Dendritic cell treated with granulocyte-macrophage colony-stimulating factor and Interleukin-4, amounts not matched to agents 40 ng/mL and 50 ng/mL, for 4 days (primary cell): Measurements from ENCODE around the gene CCDC183.
"Not testable (repeated sequence)": the region's sequence is repeated elsewhere in the genome, so short reads cannot be mapped to it uniquely, and the experiment has no call there.

ENCODE experiments used
- H3K27ac Mint-ChIP-seq: one replicate; pipeline ENCODE4 v1.8.0; 2022; ENCODE audit warnings: mild to moderate bottlenecking, mixed read lengths
- H3K27me3 Mint-ChIP-seq: one replicate; pipeline ENCODE4 v1.8.0; 2022; ENCODE audit warnings: mild to moderate bottlenecking, mixed read lengths
- H3K36me3 Mint-ChIP-seq: one replicate; pipeline ENCODE4 v1.8.0; 2022; ENCODE audit warnings: low read depth, mixed read lengths
- H3K4me1 Mint-ChIP-seq: one replicate; pipeline ENCODE4 v1.8.0; 2022; ENCODE audit warnings: low read depth, mixed read lengths
- H3K4me3 Mint-ChIP-seq: one replicate; pipeline ENCODE4 v1.8.0; 2022; ENCODE audit warnings: mild to moderate bottlenecking, moderate library complexity, mixed read lengths
- H3K9me3 Mint-ChIP-seq: one replicate; pipeline ENCODE4 v1.8.0; 2022; ENCODE audit warnings: mixed read lengths
- intact Hi-C: fragments of 100-400 bp; cut with micrococcal nuclease; formaldehyde crosslinking; loops from one replicate; pipeline ENCODE4 v1.15.0; 2022

The CCDC183 gene

DNA sequence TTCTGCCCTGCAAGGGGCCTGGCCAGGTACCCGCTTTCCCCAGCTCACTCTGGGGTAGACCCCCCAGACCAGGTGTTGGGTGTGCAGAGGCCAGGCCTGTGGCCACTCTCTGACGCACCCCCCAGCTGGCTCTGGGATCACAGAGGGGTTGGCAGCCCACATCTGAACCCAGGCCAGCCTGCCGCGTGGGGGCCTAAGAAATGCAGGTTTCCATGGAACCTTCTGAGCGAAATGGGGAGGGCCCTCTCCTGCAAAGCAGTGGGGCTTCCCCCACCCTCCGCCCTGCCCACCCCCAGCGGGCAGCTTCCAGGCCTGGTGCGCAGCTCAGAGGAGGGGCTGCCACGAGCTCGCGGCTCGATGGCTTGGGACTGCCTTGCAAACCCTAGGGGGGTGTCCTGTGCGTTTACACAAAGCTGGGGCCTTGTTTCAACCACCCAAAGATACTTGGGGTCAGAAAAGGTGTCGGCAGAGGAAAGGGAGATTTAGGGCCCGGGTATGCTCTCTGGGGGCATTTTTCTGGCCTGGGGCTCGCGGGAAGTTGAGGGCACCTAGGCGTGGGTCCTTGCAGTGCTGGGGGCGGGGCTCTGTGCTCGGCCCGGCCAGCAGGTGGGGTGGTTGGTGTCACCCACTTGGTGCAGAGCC, 47.1 kb downstream of the CCDC183 start:
- Mint-ChIP-seq H3K27me3 (peaks cover 39% of the 10 kb centered on the region), H3K4me3 (peak overlapping the region; percentile 52), H3K4me1 (peaks cover 54% of the 10 kb centered on the region), H3K36me3 (peaks cover 46% of the 10 kb centered on the region)
- H3K27ac Mint-ChIP-seq, H3K9me3 Mint-ChIP-seq, intact Hi-C loops: not testable (repeated sequence)

DNA sequence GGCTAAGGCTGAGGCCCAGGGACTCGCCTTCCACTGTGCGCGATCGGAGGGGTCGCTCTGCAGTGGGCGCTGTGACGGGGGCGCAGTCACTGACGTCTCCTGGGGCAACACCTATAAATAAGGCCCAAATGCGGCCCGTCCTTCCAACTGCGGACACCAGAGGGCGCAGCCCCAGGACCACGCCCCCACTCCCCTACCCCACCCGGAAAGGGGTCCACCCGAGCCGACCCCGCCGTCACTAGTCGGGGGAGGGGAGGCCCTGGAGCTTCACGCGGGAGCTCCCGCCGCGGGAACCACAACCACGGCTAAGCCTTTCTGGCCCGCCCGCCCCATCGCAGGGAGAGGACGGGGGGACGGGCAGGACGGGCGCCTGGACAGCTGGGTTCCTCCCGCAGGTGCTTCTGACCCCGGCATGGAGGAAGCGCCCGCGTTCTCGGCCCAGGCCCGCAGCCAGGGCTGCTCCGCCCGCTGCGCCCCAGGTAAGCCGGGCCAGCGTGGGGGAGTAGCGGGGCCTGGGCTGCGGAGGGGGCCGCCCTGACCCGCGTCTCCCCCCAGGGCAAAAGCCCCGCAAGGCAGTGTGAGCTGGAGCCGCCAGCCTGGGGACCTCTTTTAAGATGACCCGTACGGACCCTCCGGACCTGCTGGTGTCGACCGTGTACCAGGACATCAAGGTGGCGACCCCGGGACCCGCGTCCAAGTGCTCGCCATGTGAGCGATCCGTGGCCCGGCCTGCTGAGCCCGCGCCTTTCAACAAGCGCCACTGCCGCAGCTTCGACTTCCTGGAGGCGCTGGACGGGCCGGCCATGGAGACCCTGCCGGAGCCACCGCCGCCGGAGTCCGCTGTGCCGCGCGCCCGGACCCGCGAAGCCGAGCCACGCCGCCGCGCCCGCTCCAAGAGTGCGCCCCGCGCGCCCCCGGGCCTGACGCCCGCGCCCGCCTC, 47.9 kb downstream of the CCDC183 start:
- Mint-ChIP-seq H3K36me3 (peaks cover 46% of the 10 kb centered on the region), H3K27me3 (peaks cover 39% of the 10 kb centered on the region), H3K4me1 (peaks cover 54% of the 10 kb centered on the region), H3K4me3 (peak overlapping the region; percentile 52)
- H3K9me3 Mint-ChIP-seq, H3K27ac Mint-ChIP-seq, intact Hi-C loops: not testable (repeated sequence)

DNA sequence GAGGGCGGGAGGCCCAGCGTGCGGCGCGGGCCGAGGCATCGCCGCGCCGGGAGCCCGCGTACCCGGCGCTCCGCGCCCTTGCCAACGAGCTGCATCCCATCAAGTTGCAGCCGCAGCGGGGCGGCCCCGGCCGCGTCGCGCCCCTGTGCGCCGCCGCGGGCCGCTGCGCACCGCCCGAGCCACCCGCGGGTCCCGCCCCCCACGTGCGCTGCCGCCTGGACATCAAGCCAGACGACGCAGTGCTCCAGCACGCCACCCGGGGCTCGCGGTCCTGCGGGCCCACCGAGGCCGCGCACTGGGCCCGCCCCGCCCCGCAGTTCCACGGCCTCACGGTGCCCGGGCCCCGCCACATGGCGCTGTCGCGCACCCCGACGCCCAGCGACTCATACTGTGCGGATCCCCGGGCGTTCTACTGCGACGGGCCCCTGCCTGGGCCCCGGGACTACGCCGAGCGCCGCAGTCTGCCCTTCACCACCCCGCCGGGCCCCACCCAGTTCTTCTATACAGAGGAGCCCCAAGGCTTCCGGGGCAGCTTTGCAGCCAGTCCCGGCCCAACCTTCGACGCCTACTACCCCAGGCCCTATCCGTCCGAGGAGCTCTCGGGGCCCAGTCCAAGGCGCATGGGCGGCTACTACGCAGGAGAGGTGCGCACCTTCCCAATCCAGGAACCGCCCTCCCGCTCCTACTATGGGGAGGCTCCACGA, 48.8 kb downstream of the CCDC183 start:
- no peak overlapping the region for H3K27ac Mint-ChIP-seq
- intact Hi-C loops: loop anchor here (5.0 kb wide), 1 partner anchor 53 kb away; the partner anchor contains the start of gene TMEM141
- H3K4me3 Mint-ChIP-seq: no peak overlapping the region
- H3K27me3 Mint-ChIP-seq: peaks cover 39% of the 10 kb centered on the region
- H3K9me3 Mint-ChIP-seq: no peaks in the 10 kb centered on the region
- peaks cover 46% of the 10 kb centered on the region for H3K36me3 Mint-ChIP-seq
- peaks cover 56% of the 10 kb centered on the region for H3K4me1 Mint-ChIP-seq

DNA sequence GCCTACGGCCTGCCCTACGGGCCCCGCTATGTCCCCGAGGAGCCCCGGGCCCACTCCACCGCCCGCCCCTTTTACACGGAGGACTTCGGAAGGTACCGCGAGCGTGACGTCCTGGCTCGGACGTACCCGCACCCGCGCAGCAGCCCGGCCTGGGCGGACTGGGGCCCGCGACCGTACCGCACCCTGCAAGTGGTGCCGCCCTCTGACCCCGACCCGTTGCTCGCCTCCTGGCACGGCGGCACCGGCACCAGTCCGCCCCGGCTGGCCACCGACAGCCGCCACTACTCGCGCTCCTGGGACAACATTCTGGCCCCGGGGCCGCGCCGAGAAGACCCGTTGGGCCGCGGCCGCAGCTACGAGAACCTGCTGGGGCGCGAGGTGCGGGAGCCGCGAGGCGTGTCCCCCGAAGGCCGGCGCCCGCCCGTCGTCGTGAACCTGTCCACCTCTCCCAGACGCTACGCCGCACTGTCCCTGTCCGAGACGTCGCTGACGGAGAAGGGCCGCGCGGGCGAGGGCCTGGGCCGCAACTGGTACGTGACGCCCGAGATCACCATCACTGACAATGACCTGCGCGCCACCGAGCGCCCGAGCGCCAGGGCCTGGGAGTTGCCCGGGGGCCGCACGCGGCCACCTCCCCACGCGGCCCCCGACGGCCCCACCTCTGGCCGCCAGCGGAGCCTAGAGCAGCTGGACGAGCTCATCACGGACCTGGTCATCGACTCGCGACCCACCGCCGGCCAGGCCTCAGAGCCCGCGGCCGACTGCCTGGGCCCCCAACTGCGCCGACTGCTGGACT, 49.5 kb downstream of the CCDC183 start:
- peak overlapping the region; percentile 60 for H3K27ac Mint-ChIP-seq
- H3K9me3 Mint-ChIP-seq: no peaks in the 10 kb centered on the region
- intact Hi-C loops: loop anchor here (5.0 kb wide), 1 partner anchor 53 kb away; the partner anchor contains the start of gene TMEM141
- no peak overlapping the region for H3K4me3 Mint-ChIP-seq
- H3K36me3 Mint-ChIP-seq: peaks cover 46% of the 10 kb centered on the region
- H3K4me1 Mint-ChIP-seq: peaks cover 54% of the 10 kb centered on the region
- H3K27me3 Mint-ChIP-seq: peaks cover 39% of the 10 kb centered on the region

DNA sequence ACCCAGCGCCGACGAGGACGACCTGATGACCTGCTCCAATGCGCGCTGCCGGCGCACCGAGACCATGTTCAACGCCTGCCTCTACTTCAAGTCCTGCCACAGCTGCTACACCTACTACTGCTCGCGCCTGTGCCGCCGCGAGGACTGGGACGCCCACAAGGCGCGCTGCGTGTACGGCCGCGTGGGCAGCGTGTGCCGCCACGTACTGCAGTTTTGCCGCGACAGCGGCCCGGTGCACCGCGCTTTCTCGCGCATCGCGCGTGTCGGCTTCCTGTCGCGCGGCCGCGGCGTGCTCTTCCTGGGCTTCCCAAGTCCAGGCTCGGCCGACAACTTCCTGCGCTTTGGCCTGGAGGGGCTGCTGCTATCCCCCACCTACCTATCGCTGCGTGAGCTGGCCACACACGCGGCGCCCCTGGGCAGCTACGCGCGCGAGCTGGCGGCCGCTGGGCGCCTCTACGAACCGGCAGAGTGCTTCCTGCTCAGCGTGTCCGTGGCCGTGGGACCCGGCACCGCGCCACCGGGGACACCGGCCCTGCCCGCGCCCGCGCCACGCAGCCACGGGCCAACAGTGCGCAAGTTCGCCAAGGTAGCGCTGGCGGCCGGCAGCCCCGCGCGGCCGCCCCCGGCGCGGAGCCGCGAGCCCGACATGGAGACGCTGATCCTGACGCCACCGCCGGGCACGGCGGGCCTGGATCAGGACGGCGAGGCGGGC, 50.4 kb downstream of the CCDC183 start:
- H3K4me1 Mint-ChIP-seq: peaks cover 55% of the 10 kb centered on the region
- intact Hi-C loops: loop anchor here (1.0 to 5.0 kb wide), 3 partner anchors 20 to 98 kb away; partner anchors contain the start of genes EDF1, FBXW5 and TMEM141
- peaks cover 48% of the 10 kb centered on the region for H3K36me3 Mint-ChIP-seq
- no peaks in the 10 kb centered on the region for H3K9me3 Mint-ChIP-seq
- peaks cover 39% of the 10 kb centered on the region for H3K27me3 Mint-ChIP-seq
- H3K27ac Mint-ChIP-seq: peak overlapping the region; percentile 94
- H3K4me3 Mint-ChIP-seq: peak overlapping the region; percentile 97

DNA sequence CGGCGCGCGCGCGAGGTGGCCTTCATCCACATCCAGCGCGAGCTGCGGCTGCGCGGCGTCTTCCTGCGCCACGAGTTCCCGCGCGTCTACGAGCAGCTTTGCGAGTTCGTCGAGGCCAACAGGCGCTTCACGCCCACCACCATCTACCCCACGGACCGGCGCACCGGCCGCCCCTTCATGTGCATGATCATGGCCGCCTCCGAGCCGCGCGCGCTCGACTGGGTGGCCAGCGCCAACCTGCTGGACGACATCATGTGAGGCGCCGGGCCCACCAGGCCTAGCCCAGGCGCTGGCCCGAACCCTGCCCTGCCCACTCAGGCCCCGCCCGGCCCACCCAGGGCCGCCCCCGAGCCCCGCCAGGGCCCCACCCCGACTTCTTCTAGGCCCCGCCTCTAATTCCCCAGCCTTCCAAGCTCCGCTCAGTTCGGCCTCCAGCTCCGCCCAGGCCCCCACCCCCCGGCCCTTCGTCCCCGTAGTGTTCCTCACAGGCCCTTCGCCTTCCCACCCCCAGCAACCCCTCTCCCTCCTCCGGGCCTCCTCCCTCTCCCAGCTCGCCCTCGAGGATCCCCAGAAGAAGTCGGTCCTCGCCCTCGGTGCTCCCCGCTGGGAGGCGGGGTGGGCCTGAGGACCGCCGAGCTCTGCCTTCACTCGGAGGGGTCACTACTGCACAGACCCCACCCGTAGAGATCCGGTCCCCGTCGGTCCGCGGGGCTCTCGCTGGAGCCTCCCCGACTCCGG, 51.1 kb downstream of the CCDC183 start:
- peak overlapping the region; percentile 94 for H3K27ac Mint-ChIP-seq
- peaks cover 55% of the 10 kb centered on the region for H3K36me3 Mint-ChIP-seq
- peaks cover 48% of the 10 kb centered on the region for H3K4me1 Mint-ChIP-seq
- no peaks in the 10 kb centered on the region for H3K9me3 Mint-ChIP-seq
- intact Hi-C loops: loop anchor here (1.0 to 5.0 kb wide), 3 partner anchors 19 to 97 kb away; partner anchors contain the start of genes EDF1, FBXW5 and TMEM141
- H3K27me3 Mint-ChIP-seq: peaks cover 36% of the 10 kb centered on the region
- H3K4me3 Mint-ChIP-seq: peak overlapping the region; percentile 97

GRCh38 chr9:136847826-136848392, 51.8 kb downstream of the CCDC183 start:
- intact Hi-C loops: loop anchor here (1.0 to 5.0 kb wide), 4 partner anchors 18 to 96 kb away; partner anchors contain the start of genes EDF1, FBXW5, RABL6 and TMEM141
- peak overlapping the region; percentile 97 for H3K4me3 Mint-ChIP-seq
- peaks cover 34% of the 10 kb centered on the region for H3K27me3 Mint-ChIP-seq
- no peaks in the 10 kb centered on the region for H3K9me3 Mint-ChIP-seq
- peaks cover 44% of the 10 kb centered on the region for H3K4me1 Mint-ChIP-seq
- H3K27ac Mint-ChIP-seq: peak overlapping the region; percentile 94
- H3K36me3 Mint-ChIP-seq: peaks cover 56% of the 10 kb centered on the region

DNA sequence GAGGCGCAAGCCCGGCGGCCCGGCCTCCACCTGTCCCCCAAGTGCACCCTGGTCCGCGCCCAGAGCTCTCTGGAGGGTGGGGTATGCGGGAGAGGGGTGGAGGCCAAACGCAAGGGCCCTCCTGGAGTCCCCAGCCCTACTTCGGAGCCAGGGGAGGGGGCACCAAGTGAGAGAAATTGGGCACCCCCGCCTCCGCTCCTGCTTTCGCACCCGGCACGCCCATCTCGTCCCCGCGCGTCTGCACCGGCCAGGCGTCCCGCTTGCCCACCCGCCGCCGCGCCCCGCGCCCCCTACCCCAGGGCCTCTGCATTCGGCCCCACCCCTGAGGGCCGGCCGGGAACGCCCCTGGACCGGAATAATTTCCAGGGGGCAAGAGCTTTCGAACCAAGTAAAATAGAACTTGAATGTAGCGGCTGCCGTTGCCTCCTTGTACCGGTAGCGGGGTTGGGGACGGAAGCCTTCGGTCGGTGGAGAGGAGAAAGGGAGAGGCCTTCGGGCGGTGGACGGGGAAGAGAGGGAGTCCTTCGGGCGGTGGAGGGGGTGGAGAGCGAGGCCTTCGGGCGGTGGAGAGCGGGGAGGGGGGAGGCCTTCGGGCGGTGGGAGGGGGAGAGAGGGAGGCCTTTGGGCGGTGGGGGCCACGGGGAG, 52.4 kb downstream of the CCDC183 start:
- Mint-ChIP-seq H3K4me3 (peak overlapping the region; percentile 97), H3K4me1 (peaks cover 43% of the 10 kb centered on the region), H3K27me3 (peaks cover 28% of the 10 kb centered on the region), H3K9me3 (no peaks in the 10 kb centered on the region), H3K36me3 (peaks cover 56% of the 10 kb centered on the region), H3K27ac (peak overlapping the region; percentile 94)
- intact Hi-C loops: loop anchor here (1.0 to 5.0 kb wide), 3 partner anchors 38 to 56 kb away; partner anchors contain the start of genes RABL6, TMEM141 and TRAF2

GRCh38 chr9:136849038-136849959, 53.2 kb downstream of the CCDC183 start, which contains the start of gene PHPT1:
Gene PHPT1, plus strand, starts transcription at chr9:136849409. Its CDS starts 22 bp downstream, at chr9:136849431.
- Mint-ChIP-seq H3K9me3 (no peaks in the 10 kb centered on the region), H3K36me3 (peaks cover 56% of the 10 kb centered on the region), H3K27ac (peak within 1 kb of the TSS; percentile 94), H3K27me3 (peaks cover 22% of the 10 kb centered on the region), H3K4me1 (peaks cover 37% of the 10 kb centered on the region), H3K4me3 (peak within 1 kb of the TSS; percentile 97)
- intact Hi-C loops: loop anchor here (1.0 to 5.0 kb wide), 3 partner anchors 37 to 57 kb away; partner anchors contain the start of genes RABL6, TMEM141 and TRAF2
